GM21723 (cell line): ENCODE measurements around the gene LANCL2.
"Not testable (repeated sequence)": the region's sequence is repeated elsewhere in the genome, so short reads cannot be mapped to it uniquely, and the experiment has no call there.

Experiments used
- ATAC-seq: cut with Tn5 transposase; IDR thresholded peaks from one replicate; pipeline ENCODE4 v1.9.1; 2021; ENCODE audit warnings: mild to moderate bottlenecking, moderate library complexity; ENCODE audit not compliant: unreplicated experiment

LANCL2 gene, protein sequence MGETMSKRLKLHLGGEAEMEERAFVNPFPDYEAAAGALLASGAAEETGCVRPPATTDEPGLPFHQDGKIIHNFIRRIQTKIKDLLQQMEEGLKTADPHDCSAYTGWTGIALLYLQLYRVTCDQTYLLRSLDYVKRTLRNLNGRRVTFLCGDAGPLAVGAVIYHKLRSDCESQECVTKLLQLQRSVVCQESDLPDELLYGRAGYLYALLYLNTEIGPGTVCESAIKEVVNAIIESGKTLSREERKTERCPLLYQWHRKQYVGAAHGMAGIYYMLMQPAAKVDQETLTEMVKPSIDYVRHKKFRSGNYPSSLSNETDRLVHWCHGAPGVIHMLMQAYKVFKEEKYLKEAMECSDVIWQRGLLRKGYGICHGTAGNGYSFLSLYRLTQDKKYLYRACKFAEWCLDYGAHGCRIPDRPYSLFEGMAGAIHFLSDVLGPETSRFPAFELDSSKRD

DNA sequence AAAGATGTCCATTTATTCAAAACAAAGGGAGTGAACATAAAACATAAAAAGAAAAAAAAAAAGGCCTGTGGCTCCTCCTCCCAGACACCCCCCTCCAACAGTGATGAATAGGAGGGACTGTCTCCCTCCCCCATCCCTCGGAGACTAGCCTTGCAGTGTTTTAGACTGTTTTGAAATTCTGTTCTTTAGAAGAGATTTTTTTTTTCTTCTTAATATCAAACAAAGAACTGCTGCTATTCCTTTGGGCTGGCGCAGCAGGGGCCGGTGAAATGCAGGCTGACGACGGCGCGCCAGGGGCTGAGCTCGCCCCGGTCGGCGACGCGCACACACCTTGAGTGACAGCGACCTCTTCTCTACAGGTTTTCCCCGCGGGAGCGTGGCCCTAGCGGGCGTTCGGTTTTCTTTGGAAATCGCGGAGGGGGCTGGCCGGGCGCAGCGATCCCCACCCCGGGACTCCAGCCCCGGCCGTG lies at the start of gene LANCL2:
TSS of gene LANCL2 (plus strand) at position 133 of the 470 bp plus-strand sequence. CDS start 689 bp downstream, outside the sequence.
- ATAC-seq, result peak; percentile 39

DNA sequence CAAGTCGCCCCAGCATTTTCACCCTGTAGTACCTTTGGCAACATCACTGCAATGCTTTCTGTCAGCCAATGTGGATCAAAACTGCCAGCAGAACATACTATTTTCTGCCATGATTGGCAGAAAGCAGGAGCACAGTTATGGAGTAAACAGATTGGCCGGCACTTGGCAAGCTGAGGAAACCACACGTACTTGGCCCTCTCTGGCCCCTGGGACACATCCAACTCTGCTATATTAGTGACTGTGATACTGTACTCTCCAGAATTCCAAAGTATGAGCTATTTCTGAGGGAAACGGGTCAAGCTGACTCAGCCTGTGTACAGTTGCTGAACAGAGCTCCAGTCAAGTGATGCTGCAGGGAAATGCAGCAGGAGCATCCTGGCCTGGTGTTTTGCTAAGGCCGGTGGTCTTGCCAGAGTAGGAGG lies 39.8 kb upstream of the LANCL2 start:
- ATAC-seq, result no peak

DNA sequence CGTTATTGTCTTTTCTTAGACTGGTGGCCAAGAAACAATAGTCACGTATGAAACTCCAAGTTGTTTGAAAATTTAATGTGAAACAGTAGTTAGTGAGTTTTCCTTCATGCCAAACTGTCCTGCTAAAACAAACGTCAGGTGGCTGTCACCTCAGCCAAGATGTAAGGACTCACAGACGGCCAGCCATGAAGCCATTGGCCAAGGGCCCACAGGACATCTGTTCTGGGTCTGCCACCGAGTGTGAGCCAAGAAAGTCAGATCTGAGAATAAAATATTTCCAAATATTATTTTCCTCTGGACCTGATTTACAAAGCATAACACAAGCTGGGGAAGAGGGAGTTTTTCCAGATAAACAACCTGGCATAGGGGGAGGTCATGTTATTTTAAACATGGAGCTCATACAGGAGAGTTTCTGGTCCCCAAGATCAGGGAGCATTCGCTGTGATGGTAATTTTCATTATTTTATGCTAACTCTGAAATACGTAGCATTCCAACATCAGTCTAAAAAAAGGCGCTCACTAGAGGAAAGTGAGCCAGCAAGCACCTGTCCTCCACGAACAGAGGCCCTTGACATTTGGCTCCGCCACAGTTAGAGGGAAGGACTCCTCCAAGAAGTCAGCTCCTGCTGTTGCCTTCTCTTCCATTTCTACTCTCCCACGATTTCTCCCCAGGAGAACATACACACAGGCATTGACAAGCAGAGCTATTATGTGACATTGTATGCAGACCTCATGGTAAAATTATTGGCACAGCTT lies 38.9 kb upstream of the LANCL2 start:
- no peak for ATAC-seq

DNA sequence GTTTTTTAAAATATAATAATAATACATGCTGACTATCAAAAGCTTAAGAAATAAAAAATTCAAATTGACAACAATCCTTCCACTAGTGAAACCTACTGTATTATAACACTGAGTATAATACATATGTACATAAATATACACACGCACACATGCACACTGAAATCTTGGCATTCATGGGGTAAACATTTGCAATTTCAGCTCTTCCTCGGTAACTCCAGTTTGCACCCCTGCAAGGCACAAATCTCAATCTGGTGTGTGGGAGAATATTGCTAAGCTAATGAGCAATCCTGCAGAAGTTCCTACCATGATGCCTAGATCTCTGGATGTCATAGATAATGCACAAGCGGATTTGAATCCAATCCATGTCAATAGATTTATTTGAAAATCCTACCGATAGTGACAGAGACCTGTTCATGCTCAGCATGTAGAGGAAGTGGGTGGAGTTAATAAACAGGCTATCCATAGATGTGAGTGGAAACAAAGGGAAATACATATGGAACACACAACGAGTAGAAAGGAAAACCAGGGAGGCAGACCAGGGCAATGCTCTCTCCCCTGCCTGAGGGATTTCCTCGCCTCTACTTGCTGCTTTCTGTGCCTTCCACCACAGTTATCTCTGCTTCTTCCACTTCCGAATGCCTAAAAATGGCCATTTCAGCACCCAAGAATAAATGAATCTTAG lies 38.1 kb upstream of the LANCL2 start:
- ATAC-seq, result no peak

DNA sequence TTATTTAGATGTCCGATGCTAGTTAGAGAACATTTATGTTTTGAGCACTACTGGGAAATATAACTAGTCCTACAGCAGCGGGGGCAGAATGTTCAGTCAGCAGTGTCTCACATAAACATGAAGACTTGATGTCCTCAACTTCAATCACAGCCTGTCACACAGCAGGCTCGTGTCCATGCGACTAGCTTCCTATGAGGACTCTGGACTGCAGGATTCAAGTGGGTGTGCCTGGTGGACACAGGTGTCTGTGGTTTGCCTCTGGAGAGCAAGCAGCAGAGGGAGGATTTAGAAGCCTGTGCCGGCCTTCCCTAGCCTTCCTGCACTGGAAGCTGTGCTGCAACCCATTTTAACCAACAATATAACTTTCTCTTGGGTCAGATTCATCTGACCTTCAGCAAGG lies 30.0 kb upstream of the LANCL2 start:
- ATAC-seq, result no peak

DNA sequence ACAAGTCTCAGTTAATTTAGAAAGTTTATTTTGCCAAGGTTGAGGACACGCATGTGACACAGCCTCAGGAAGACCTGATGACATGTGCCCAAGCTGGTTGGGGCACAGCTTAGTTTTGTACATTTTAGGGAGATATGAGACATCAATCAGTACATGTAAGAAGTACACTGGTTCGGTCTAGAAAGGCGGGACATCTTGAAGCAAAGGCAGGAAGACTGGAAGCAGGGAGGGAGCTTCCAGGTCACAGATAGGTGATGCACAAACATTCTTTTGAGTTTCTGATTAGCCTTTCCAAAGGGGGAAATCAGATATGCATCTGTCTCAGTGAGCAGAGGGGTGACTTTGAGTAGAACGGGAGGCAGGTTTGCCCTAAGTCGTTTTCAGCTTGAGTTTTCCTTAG lies 29.4 kb upstream of the LANCL2 start:
- no peak for ATAC-seq

DNA sequence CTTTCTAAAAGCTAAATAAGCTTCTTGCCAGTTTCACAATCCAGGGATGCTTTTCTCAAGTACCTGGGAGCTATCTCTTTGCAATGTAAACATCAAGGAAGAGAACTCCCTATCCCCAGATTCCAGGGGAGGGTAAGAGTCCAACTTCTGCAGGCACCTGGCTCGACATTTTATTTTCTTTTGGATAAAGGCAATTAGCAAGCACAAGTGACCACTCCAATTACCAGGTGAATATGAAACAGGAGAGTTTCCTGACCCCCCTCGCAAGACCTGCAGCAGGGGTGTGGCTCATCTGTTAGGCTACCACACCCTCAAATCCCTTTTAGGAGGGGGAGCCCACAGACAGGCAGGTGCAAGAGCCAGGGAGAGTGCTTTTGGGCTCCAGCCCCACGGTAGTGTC lies 28.6 kb upstream of the LANCL2 start:
- no peak for ATAC-seq

DNA sequence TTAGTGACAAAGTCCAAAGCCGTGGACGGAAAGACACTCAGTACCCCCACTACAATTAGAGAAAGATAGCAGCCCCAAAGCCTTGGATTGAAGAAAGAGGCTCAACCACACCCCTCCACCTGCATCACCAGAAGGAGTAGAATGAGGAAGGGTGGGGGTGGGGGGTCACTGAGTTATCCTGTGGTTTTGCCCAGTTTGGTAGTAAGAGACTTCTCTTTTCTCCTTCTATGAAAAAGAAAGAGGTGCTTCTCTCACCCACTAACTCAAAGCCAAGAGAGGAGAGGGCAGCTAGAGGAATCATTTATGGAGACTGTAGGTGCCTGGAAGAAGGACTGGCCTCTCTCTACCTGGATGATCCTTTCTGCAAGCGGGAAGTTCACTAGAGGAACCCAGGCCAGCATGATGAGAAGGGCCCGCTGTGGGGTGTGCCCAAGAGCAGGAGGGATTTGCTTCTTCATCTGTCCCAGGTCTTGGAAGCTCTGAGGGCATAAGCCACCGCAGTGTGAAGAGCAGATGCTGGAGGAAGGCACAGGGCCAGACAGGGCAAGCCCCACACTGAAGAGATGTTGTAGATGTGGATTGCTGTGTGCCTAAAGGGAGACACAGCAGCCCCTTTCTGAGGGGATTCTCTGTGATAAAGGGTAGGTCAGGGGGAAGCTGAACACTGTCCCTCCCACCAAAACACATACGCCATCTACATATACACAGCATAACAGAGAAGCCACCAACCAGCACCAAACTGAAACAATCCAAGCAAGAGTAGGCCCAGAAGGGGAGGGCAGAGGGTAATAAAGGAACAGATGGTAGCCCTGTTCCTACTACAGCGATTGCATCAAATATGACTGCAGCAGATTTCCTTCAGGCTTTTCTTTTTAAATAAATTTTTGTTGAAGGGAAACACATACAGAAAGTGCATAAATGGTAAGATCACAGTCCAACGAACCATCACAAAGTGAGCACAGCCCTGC lies 25.8 kb upstream of the LANCL2 start:
- ATAC-seq, result no peak

DNA sequence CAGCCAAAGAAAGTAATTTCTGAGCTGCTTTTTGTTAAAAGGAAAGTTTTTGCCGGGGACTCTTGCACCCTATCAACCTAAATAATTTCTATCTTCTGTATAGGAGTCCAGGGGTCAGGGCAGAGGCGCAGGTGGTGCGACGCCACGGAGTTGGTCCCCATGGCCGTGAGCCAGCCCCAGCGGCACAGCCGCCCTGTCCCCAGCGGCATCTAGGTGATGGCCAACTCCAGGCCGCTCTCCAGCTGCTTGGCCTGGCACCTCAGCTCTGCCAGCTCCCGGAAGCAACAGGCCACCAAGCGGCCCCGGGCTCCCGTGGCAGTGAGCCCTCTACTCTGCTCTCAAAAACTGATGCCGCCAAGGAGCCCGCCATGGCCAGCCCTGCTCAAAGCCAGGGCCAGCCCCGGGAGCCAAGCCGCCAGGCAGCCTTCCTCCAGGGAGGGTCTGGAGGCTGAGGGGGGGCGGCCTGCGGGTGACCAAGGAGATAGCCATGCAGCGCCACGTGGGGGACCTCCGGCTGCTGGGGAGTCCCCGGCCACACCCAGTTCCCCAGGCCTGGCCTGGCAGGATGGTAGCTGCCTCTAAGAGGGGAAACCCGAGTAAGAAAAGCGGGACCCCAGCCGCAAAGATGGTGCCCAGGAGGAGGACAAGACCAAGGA lies 22.8 kb upstream of the LANCL2 start:
- no peak for ATAC-seq

DNA sequence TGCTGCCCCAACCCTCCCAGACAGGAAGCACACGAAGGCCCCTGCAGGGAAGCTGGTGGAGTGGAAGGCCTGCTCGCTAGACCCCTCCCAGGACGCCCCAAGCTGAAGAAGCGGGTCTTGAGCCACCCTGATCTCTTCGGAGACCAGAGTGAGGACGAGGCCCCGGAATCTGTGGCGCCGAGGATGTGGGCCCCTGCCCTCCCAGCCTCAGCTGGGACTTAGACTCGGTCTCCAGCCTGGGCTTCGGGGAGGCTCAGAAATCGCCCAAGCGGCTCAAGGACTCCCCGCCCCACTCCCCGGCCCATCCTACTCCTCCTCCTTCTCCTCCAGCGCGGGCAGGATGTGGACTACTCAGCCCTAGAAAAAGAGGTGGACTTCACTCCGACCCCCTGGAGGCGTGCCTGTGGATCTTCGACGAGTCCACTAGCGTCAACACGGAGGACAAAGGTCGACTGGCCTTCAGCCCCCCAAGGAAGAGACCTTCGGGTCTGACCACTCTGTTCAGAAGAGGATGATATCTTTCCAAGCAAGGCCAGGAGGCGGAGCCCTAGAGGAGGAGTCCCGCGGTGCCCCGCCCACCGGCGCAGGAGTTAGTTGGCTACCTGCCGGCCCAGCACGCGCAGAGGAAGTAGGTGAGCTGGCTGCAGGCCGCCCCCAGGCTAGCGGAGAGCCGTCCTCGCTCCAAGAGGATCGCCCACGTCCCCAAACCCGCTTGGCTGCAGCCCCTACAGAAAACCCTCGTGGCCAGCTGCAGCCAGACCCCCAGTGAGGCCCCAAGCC lies 21.9 kb upstream of the LANCL2 start:
- no peak for ATAC-seq

DNA sequence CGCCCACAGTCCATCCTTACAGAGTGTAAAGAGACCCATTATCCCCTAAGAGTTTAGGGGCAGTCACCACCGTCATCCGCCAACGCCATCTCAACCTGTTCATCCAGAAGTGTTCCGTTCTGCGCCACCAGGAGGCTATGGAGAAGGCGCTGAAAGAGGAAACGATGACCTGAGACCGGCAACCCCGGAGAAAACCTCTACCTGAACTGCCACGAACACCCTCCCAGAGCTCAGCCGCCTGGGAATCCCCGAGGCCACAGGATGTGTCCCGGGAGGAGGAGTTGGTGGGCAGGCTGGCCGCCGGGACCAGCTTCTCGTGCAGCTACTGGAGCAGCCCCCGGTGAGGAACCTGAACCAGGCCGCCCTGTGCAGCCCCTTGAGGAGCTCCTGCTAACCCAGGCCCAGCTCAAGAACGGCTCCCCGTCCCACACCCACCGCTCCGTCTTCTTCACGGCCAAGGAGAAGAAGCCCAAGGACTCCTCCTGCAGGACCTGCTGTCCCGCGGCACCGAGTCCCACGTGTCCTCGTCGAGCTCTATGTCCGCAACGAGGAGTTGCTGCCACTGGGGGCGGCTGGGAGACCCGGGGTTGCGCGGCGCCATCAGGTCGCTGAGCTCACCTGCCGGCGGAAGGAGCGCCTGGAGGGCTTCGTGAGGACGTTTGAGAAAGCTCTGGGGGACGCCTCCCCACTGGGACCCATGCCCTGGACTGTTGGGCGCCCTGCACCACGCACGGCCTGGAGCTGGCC lies 21.1 kb upstream of the LANCL2 start:
- no peak for ATAC-seq

DNA sequence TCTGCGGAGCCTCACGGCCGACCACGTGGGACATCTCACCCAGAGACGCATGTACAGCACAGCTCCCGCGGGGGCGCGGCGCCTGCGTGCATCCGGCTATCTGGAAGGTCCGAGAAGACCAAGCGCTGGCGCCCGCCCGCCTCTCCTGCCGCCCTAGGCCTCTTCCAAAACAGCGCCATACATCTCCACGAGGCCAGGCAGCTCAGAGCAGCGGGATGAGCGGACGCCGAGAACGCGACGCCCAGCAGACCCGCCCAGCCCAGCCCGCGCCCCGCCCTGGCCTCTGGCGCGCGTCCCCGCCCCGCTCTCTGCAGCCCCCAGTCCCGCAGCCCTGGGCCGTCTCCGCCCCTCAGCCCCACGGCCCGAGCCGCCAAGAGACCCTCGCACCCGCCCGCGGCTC lies 20.3 kb upstream of the LANCL2 start:
- no peak for ATAC-seq

DNA sequence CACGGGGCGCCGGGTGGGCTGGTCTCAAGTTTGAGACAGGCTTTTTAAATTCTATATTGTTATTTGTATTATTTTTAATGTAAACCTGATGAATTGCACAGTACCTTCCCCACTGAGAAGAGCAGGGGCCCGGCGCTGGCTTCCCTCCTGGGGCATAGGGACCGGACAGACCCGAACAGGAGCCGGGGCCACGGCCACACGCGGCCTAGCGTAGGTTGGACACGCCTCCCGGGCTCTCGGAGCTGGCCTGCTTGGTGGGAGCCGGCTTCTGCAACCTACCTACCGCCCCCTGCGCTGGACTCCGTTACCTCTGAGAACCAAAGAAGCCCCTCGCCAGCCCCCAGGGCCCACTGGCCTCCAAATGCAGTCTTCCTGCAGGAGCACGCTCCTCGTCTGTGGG lies 19.8 kb upstream of the LANCL2 start:
- ATAC-seq, result no peak

DNA sequence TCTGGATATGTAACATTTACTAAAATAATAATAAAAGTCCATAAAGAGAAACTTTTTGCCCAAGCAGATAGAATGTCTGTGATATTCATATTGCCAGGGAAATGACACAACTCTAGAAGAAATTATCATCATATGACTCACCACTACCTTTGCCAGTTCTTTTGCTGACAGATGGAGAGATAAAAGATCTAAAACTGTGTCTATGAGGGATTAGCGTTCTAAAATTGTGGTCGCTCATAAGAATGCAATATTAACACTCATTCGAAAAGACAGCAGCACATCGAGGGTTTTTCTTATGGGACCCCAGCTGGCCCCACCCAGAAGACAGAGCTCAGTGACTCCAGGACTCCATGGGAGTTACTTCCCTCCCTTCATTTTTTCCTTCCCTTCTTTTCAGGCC lies 16.6 kb upstream of the LANCL2 start:
- ATAC-seq, result no peak

DNA sequence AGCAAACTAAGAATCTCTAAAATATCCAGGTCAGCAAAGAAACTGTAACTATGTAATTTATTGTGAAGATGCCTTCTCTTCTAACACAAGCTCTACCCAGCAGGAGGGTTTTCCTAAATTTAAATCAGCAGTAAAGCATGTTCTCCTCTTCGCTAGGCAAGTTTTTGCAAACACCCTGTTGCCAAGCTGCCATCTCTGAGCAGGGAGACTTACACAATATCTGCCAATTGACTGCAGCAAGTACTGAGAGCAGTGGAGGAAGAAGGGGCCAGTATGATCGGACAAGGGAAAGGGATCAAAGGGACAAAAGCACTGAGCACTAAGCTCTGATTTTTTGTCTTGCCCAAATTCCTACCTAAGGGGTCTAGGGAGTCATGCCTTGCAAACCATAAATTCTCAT lies 16.0 kb upstream of the LANCL2 start:
- no peak for ATAC-seq

DNA sequence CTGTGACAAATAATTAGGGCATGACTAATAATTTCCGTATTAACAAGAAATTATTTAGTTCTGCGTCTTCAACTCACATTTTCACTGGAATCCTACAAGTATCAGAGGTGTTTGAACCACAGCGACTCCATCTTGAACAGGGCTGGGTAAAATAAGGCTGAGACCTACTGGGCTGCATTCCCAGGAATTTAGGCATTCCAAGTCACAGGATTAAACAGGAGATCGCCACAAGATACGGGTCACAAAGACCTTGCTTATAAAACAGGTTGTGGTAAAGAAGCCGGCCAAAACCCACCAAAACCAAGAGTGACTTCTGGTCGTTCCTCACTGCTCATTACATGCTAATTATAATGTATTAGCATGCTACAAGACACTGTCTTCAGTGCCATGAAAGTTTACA lies 14.9 kb upstream of the LANCL2 start:
- ATAC-seq, result no peak

DNA sequence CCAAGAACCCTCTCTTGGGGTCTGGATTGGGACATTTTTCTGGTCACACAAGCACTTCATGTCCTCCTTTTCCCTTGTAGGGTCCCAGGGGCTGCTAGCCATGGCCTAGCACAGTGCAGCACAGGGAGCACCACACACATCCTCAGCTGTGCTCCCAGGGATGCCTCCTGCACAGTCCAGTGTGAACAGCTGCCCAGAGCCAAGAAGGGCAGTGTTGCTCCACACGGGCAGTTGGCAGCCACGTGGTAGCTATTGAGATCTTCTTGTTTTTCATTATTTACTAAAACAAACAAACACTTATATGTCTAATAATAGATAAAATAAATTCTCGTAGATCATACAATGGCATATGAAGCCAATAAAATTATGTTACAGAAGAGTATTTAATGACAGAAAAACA lies 13.9 kb upstream of the LANCL2 start:
- no peak for ATAC-seq

DNA sequence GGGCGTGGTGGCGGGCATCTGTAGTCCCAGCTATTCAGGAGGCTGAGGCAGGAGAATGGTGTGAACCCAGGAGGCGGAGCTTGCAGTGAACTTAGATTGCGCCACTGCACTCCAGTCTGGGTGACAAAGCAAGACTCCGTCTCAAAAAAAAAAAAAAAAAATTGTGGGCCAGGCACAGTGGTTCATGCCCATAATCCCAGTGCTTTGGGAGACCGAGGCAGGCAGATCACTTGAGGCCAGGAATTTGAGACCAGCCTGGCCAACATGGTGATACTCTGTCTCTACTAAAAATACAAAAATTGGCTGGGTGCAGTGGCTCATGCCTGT lies 12.2 kb upstream of the LANCL2 start:
- not testable (repeated sequence) for ATAC-seq

DNA sequence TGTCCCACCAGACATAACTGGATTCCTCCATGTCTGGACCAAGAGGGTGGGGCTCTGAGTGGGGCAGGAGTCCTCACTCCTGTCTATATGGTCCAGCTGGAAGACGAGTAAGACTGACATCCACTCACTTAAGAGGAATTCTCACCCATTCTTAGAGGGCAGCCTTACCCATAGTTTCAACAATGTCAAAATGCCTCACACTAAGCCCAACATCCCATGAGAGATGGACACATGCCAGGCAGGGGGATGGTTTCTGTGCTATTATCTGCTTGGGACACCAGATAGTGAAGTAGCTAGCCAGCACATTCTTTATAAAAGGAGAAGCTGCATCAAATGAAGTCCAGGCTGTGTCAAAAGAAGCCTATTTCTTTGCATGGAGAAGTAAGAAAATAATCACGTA lies 4.7 kb upstream of the LANCL2 start:
- ATAC-seq, result no peak
